Left renal pelvis (tissue), 4 donors: ENCODE results near the gene SERPINB12. TPM values are rescaled to one million over a fixed set of nuclear protein-coding genes. Genes with fewer than 3 reads are reported as not detected.

ENCODE experiments used
- DNase-seq, 4 donors: peaks; one replicate each; pipeline ENCODE4 v3.0.0-alpha.2; 2013; ENCODE audit warnings: low read depth in 4 of 4, low spot score in 3 of 4
- polyA plus RNA-seq, 4 donors: library from polyadenylated mRNA; unstranded; fragments of 120-200 nt; gene quantifications; one replicate each; pipeline ENCODE4 v1.2.1, GENCODE V29; 2013; ENCODE audit not compliant: insufficient read length in 4 of 4

The SERPINB12 gene
- polyA plus RNA-seq, 4 donors = not detected

DNA sequence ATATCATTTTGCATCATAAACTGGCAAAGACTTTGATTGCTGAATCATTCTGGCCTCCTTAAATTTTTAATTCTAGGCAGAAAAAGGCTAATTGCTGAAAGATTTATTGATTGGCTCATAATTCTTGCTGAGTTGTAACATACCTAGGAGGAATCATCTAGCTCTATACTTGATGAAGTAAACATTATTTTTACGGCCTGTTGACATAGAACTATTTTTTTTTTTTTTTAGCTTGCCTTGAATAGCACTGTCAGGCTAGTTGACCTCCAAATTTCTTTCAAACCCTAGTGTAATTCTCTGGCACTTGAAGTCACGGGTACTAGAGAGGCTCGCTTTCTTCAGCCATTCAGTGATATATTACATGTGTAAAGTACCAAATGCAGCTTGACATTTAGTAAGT lies 2.8 kb downstream of the SERPINB12 start:
- DNase-seq = no peak

DNA sequence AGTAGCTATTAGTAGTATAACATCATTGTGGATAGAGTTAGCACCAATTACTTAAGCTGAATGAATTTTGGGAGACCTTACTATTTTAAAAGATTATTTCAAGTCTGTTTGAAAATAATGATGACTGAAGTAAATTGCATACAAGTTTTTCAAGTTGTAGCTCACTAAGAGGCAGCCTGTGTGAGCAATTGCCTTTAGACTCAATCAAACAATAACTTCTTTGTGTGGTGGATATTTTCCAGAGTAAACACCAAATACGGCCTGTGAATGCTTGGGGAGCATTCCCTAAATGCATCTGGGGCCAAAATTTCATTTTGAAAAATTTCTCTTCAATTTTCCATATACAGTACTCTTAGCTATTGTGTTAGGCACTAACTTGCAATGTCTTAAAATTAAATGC lies 7.9 kb downstream of the SERPINB12 start:
- DNase-seq = no peak

DNA sequence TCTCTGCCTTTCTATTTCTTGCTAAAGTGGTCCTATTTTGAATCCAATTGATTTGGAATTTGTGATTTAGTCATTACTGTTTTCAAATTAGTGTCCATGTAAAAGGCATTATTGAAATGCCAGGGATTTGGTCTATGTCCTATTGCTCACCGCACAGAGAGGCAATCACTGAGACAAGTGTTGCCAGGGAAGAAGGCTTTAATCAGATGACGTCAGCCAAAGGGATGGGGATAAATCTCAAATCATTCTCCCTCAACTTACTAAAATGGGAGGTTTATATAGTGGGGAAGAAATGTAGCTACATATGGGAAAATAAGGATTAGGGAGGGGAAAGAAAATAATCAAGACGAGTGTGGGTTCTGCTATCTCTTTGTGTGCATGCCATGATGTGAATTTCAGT lies 9.6 kb downstream of the SERPINB12 start:
- DNase-seq = no peak

DNA sequence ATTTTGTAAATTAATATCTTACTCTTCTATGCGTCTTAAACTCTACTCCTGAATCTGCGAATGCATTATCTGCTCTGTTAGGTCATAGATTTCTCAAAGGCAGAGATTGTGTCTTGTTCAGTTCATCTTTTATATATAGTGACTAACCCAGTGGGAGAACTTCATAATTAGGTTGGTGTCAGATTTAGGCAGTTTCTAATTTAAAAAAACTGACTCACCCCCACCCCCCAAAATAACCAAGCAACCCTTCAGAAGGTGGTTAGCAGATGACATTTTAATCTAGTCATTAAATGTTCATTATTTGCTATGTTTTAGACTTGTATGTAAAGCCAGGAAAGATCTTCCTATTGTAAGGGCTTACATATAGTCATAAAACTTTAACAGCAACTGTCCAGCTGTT lies 10.4 kb downstream of the SERPINB12 start:
- DNase-seq = no peak

DNA sequence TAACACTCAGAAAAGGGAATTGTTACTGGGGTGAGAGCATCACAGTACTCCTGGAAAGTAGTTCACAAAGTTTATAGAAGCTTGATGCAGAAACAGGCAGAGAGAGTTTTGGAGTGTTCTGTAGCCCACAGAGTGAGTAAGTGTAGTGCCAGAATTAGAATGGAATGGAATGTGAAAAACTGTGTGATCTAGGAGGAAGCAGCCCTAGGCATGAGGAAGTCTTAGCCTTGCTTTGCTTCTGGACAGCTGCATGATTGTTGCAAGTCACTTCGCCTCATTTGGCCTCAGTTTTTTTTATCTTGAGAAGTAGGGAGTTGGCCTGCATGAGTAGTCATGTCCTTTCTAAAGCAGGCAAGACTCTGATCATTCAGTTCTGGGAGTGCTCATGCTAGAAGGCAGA lies 10.9 kb downstream of the SERPINB12 start:
- no peak for DNase-seq

DNA sequence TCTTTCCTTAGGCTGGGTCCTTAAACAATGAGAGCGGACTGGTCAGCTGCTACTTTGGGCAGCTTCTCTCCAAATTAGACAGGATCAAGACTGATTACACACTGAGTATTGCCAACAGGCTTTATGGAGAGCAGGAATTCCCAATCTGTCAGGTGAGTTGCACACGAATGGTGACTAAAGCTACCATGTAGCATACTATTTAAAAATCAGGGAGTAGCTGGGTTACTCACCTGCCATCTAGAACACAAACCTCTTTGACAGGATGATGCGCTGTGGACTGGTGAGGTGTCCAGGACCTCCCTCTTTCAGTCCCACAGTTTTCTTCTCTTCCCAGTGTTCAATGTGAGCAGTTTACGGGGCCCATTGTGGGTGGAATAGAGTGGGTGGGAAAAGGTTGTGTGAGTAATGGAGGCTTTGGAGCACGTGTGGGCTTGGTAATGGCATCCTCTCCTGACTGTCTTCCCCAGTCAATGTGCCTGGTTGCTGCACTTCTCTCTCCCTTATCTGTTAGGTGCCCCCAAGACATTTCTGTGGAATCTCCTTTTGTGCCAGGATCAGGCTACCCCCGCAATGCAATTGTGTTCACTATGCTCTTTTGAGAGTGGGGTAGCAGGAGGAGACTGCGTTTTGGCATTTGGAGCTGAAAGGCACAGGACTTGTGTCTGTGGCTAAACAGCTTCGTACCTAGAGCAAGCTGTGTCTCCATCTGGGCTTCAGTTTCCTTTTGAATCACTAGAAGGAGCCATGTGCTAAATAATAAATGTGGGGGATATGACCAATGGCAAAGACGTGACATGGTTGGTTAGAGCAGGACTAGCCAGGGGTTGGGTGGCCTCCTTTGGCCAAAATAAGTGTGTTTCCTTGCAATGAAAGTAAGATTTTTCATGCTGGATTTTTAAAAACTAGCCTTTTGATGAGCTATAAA lies 17.7 kb downstream of the SERPINB12 start:
- no peak for DNase-seq

DNA sequence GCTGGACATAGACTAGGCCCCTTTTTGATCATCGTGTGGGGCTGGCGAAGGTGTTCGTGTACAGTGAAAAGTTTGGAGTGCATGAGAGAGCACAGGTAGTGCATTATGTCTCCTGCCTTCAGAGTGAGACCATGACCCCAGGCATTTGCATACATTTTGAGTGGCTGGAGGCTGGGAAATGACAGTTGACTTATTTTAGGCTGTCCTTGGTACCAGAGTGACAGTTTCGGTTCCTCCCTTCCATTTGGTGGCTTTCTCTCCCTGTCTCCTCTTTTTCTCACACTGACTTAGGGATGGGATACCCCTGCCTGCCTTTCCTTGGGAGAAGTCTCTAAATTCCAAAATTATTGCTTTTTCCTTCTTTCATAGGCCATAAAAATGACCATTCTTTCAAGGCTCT lies 20.1 kb downstream of the SERPINB12 start:
- DNase-seq = no peak

DNA sequence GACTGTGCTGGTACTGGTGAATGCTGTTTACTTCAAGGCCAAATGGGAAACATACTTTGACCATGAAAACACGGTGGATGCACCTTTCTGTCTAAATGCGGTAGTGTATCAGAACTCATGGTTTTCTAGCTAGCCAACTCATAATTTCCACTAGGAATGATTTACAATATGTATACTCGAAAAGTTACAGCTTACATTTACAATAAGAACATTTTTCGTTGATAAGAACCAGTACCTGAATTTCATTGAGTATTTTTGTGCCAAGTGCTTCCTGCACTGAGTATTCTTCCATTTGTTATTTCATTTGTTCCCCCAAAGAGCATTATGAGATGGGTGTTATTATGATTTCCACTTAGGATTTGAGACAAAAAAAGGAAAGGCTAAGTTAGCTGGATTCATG lies 21.9 kb downstream of the SERPINB12 start:
- no peak for DNase-seq

DNA sequence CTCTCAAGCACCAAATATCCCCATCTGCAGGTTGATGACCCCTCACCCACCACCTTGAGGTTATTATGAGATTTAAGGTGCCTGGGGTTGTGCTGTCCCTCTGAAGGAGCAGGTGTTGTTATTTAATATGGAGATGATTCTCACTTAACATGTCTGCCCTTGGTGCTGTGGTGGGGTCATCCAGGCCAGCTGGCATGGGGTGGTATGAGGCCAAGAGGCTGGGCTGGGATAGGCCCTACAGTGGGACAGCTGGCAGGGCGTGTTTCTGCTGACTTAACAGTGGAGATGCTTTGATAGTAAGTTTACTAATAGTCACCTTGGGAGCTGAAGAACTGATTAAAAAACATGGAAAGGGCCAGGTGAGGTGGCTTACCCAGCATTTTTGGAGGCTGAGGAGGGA lies 22.4 kb downstream of the SERPINB12 start:
- no peak for DNase-seq

DNA sequence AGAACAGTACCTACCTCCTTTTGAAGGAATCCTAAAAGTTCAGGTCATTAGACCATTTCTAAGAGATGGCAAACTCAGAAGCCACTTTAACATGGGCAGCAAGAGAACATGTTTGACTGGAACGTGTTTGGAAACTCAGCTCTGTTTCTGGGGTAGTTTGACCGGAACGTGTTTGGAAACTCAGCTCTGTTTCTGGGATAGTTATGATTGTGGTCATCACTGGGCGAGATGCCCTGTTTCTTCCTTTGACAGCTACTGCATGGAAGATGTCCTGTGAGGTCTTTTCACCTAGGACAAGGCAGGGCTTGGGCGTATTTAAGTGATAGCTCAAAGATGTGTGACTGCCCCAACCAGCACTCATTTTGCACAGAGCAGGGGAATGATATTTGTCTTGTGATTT lies 25.1 kb downstream of the SERPINB12 start:
- no peak for DNase-seq

DNA sequence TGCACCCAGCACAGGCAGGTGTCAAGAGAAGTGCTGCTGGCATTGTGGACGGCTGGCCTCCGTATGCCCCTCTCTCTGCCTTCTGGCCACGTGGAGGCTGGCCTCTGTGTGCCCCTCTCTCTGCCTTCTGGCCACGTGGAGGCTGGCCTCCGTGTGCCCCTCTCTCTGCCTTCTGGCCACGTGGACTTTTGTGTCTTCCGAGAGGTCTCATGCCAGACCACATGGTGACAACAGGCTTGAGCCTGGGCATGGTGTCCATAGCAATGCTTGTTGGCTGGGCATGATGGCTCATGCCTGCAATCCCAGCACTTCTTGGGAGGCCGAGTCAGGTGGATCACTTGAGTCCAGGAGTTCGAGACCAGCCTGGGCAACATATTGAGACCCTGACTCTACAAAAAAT lies 25.7 kb downstream of the SERPINB12 start:
- no peak for DNase-seq

DNA sequence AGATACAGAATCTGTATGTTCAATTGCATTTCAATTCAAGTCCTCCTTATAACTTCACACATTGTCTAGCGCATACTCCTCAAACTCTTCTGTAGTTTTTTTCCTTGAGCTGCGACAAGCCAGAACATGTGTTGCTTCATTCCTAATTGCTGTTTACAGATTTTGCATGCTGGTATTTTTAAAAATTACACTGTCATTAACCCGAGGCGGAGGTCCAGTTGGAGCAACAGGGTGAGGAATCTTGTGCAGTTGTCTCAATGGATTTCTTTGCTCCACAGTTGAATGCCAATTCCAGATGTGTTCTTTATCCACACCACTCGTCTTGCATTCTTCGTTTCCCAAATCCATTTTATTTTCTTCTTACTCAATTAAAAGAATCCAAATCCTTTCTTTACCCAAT lies 28.6 kb downstream of the SERPINB12 start:
- DNase-seq = no peak

DNA sequence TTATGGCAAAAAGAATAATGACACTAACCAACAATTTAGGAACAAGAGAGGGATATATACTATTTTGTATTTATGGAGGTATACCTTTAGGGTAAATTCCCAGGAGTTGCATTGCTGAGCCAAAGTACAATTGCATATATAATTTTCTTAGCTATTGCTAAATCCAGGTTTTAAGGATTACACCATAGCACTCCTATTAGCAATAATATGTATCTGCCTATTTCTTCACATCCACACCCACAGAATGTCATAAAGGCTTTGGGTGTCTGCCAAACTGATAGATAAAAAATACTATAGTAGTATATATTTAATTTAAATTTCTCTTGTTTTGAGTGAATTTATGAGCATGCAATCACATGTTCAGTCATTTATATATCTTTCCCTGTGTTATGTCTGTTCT lies 33.5 kb downstream of the SERPINB12 start:
- no peak for DNase-seq

DNA sequence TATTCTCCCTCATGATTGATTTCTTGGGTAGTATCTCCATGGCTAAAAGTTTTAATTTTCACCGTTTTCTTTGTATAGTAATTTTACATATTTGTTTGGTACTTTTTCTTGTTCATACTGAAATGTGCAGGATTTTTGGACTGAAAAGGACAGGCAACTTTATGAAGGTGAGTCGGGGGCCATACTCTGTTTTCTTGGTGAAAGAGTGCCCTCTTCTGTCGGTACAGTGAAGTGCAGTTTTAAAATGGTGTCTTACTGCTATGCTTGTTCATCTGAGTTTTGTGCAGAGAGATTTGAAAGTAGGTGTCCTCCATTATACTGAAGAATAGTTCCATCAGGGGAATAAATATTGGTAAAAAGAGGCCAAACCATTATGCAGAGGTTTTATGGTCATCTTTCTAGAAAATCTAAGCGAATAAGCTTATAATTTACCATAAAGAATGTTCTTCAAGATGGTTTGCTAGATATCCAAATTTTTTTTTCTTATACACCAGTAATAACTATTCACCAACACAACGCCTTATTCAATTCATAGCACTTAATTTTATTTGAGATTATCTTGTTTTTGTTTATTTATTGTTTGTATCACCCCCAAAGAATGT lies 36.3 kb downstream of the SERPINB12 start:
- peak in 2 of 4 donors; percentile 28 to 39 for DNase-seq

DNA sequence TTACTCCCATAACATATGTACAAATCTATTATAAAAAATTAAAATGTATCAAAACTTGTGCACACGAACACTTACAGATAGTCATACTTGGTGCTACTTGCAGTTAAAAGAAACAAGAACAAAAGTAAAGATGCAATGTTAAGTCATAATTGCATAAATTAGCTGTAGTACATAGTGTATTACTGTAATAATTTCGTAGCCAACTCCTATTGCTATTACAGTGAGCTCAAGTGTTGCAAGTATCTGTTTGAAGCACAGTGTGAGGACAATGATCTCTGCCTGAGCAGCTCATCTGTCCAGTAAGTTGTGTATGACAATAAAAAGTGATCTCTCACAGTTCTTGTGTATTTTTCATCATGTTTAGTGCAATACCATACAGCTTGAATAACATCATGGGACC lies 37.4 kb downstream of the SERPINB12 start:
- no peak for DNase-seq

DNA sequence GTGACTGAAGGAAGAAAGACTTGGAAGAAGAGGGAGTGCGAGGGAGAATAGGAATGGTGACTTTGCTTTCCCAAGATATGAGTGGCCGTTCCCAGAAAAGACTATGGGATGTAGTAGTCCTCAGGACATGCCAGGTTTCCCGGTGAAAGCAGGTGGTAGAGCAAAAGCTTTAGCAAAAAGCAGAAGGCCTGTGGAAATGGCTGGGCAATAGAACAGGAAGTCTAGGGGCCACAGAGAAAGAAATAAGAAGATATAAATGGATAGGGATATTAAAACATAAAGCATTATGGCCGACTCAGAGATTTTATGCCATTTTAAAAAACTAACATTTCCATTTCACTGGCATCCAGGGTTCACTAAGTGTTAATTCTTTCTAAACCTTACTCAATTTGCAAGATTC lies 43.8 kb downstream of the SERPINB12 start:
- no peak for DNase-seq

DNA sequence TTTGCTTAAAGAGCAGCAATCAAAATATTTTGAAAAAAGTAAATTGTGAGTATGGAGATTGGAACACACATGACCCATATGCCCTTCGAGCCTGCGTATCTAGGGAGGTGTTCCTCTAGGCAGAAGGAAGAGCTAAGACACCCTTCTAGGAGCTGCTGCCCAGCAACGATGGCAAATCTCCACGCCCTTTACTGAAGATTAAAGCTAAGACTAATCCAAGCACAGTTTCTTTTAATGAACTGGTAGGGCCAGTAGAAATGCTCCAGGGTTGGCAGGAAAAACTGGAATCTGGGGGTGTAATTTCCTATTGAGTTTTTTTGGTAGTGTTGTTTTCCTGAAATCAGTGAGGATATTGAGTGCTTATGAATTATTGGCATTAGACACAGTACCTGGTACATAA lies 44.3 kb downstream of the SERPINB12 start:
- no peak for DNase-seq

DNA sequence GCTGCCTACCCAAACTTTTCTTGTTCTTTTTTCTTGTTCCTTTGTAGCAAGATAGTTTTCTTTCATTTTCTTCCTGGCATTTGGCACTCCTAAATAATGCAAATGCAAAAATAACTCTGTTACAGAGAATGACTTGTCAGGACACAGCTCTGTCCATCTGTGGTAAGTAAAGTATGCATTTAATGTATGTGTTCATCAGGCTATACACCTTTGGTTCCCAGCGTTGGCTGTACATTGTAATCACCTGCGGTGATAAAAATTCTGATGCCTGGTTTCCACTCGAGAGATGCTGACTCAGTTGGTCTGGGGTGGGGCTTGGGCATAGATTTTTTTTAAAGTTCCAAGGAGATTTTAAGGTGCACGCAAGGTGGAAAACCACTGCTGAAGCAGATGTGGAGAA lies 44.8 kb downstream of the SERPINB12 start, which contains the start of gene SERPINB13:
TSS of gene SERPINB13 (plus strand) at position 378 of the 400 bp plus-strand sequence. CDS start 1,325 bp downstream, outside the sequence.
- DNase-seq = no peak

DNA sequence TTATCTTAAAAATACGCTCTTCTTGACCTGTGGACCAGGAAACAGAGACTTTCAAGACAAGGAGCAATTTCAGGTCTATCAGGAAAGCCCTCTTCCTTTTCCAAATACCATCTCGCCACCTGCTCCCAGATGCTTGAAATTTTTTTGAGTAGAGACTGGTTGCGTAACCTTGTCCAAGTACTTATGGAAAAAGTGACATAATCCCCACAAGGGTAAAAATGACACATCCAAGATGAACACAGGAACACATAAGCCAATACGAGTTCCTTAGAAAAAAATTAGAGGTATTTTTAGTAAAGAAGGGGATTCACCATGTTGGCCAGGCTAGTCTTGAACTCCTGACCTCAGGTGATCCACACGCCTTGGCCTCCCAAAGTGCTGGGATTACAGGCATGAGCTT lies 46.7 kb downstream of the SERPINB12 start:
- DNase-seq = no peak

DNA sequence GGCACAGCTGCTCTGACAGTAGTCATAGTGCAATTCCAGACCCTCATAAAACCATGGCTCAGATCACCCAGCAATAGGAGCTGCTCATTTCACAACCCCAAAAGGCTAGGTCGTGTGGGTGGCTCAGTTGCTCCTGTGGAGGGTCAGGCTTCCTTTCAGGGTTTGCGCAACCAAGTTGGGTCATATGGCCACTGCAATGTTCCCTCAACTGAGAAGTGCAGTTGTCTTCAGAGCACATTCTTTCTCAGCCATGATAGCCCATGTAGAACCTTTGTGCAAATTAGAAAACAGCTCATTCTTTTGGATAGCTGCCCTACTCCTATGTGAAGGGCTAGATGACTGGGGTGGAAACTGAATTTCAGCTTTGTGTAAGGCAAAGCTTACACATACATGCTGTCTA lies 48.2 kb downstream of the SERPINB12 start:
- no peak for DNase-seq

DNA sequence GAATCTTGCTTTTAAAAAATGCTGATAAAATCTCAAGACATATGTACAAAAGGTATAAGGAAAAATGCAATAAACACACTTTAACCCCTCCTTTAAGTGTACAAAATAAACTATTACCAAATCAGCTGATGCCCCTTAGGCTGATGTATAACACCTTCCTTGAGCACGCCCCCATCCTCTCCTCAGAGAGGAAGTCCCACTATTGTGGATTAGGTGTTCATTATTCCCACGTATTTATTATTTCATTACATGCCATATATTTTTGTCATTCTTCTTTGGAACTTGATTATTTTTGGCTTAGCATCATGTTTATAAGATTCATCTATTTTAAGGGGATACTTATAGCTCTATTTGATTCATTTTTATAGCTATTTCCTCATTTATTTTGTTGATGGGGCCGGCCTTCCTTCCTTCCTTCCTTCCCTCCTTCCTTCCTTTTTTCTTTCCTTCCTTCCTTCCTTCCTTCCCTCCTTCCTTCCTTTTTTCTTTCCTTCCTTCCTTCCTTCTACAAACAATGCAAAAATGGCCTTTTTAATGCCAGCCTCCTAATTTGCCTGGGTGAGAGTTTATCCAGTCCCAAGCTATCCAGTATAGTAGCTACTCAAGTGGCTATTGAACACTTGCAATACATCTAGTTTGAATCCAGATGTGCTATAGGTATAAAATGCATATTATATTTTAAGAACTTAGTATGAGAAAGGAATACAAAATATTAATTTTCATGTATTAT lies 49.0 kb downstream of the SERPINB12 start:
- no peak for DNase-seq
